GM12864 (cell line): ENCODE data around the gene CCM2.

Experiments used
- DNase-seq: peaks from one replicate; pipeline ENCODE4 v3.0.0-alpha.2; 2011; ENCODE audit warnings: low read depth
- H3K4me3 ChIP-seq: 2 replicates; pipeline ENCODE4 v1.5.1; 2011; ENCODE audit warnings: mild to moderate bottlenecking, low read depth, low read length, control low read depth
- TF ChIP-seq, protein P1 (sequence below): IDR thresholded peaks from 2 replicates; pipeline ENCODE4 v1.5.1; 2011; ENCODE audit warnings: low read depth, mild to moderate bottlenecking, moderate library complexity, low read length, control low read depth, inconsistent platforms; ENCODE audit errors: missing control alignments

Gene CCM2

DNA sequence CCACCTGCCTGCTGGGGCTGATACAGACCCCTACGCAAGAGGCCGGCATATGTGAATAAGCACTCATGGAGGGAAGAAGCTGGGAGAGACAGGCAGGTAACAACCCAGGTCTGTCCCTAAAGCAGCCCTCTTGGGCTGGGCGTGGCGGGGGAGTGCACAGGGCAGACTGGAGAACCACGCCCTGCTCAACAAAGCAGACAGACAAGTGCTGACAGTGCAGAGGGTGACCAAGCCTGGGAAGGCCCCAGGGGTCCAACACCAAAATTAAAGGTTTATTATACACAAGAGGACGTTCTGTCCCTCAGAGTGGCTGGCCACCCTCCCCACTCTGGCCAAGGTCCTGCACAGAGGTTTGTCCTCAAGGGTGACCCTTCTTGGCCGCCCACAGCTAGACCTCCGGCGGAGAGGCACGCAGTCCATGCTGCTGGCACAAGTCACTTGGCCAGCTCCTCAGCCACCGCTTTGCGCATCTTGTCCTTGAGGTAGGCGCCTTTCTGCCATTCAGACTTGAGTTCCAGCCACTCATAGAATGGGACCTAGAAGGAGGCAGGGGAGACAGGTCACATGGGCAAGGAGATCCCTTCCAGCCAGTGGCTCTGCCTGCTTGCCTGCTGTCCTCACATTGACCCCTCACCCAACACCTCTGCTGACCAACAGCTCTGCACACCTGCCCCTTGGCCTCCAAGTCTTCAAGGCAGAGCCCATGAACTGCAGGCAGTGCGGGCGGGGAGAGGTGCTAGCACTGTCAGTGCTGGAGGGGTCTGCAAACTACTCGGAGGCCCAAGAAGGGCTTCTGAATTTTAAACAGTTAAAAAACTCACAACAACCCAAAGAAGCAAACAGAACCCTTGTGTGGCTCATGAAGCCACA, 100.1 kb downstream of the CCM2 start:
- TF ChIP-seq, protein P1, sequence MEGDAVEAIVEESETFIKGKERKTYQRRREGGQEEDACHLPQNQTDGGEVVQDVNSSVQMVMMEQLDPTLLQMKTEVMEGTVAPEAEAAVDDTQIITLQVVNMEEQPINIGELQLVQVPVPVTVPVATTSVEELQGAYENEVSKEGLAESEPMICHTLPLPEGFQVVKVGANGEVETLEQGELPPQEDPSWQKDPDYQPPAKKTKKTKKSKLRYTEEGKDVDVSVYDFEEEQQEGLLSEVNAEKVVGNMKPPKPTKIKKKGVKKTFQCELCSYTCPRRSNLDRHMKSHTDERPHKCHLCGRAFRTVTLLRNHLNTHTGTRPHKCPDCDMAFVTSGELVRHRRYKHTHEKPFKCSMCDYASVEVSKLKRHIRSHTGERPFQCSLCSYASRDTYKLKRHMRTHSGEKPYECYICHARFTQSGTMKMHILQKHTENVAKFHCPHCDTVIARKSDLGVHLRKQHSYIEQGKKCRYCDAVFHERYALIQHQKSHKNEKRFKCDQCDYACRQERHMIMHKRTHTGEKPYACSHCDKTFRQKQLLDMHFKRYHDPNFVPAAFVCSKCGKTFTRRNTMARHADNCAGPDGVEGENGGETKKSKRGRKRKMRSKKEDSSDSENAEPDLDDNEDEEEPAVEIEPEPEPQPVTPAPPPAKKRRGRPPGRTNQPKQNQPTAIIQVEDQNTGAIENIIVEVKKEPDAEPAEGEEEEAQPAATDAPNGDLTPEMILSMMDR = no peak
- no peak overlapping the region for H3K4me3 ChIP-seq
- DNase-seq = no peak

DNA sequence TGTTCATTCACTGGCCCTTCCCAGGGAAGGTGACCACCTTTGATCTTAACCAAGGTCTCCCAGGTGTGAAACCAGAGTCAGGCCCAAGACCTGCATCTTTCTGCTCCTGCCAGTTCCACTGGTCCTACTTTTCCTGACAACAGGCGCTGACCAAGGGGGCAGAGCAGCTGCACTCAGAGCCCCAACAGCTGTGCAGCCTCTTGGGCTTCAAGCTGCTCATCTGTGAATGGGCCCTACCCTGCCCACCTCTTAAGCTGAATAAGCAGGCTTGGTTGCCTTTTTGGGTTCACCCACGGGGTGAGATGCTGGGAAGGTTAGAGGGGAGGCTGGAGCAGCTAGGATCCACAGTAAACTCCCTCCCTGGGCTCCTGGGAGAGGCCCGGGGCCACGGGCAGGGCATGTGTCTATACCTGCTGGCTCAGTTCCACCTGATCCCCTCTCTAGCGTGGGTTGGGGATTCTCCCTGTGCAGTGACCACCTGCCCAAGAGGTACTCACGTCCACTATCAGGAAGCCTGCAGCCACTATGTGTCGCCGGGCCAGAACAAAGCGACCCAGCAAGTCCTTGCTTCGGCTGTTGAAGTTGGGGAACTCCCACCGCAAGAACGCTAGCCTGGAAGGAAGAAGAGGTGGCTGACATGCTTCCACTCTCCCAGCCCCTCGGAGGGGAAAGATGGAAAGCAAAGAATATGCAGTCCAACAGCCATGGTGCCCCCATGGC, 100.9 kb downstream of the CCM2 start:
- H3K4me3 ChIP-seq = no peak overlapping the region
- TF ChIP-seq, protein P1 = no peak
- DNase-seq = no peak

DNA sequence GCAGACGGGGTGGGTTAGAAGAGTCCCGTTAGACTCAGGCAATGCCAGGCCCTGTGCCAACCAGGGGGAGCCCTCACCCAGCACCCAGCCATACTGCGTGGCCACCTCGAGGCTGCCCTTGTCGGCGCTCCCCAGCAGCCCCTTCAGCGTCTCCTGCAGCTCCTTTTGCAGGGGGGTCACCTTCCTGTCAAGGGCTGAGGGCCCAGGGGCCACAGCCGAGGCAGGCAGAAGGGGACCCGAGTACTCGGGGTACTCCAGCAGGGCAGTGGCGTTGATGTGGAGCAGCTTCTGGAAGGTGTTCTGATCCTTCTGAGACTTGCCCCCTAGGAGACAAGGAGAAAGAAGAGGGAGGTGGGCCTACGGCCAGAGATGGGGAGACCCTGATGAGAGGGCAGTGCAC, 101.7 kb downstream of the CCM2 start:
- H3K4me3 ChIP-seq = no peak overlapping the region
- DNase-seq = no peak
- TF ChIP-seq, protein P1 = no peak

GRCh38 chr7:45102785-45103712, 103.0 kb downstream of the CCM2 start:
- no peak for DNase-seq
- TF ChIP-seq, protein P1 = no peak
- H3K4me3 ChIP-seq = no peak overlapping the region

DNA sequence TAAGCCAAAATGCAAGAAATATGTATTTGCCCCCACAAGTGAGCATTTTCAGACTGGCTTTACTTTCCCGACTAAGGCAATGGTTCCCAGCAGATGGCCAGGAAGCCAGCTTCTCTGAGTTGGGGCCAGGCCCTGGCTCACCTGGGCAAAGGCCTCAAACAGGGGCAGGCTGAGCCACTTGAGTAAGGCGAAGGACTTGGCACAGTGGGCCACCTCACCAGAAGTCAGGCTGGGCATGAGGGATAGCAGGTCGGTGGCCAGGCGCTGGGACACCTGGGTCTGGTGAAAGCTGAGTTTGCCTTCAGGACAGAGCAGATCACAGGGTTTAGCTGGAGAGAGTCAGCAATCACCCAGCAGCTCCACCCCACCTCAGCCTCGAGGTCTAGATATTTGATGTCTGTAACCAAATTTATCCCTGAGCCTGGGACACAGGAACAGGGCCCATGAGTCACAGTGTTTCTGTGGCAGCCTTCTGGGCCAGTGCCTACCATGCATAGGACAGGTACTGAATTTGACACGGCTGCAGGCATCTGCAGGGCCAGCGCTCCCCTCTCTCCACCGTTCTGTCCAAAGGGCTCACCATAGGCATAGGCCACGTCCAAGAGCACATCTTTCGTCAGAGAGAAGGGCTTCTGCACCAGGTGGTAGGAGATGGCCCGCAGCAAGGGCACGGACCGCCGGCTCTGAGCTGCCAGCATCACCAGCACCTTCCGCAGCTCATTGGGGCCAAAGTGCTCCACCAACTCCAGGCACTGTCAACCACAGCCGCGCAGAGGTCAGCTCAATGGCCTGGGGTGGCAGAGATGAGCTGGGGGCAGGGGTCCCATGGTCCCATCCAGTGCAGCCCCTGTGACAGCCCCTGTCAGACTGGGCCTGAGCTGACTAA, 104.2 kb downstream of the CCM2 start:
- TF ChIP-seq, protein P1 = no peak
- no peak for DNase-seq
- no peak overlapping the region for H3K4me3 ChIP-seq
